GM12878 (cell line): ENCODE data around the gene CCDC137. TPM values are rescaled to one million over a fixed set of nuclear protein-coding genes. Genes with fewer than 3 reads are reported as not detected.
A peak's percentile ranks its signal among the peaks of the same experiment; 100 is the strongest.

Source experiments
- BMI1 ChIP-seq: fragments of 450-650 bp; IDR thresholded peaks from 2 replicates; pipeline ENCODE4 v1.6.1; 2016; ENCODE audit warnings: mild to moderate bottlenecking, moderate library complexity, borderline replicate concordance
- CBX3 ChIP-seq: fragments of 200-600 bp; sonication (generic); IDR thresholded peaks from 2 replicates; pipeline ENCODE4 v1.6.1; 2016; ENCODE audit warnings: low read depth, borderline replicate concordance
- HDGF ChIP-seq: fragments of 450-650 bp; IDR thresholded peaks from 2 replicates; pipeline ENCODE4 v1.6.1; 2016; ENCODE audit warnings: antibody characterized with exemption
- IKZF1 ChIP-seq: fragments of 450-650 bp; conservative IDR thresholded peaks from 2 replicates; pipeline ENCODE4 v1.6.1; 2017; ENCODE audit warnings: antibody characterized with exemption, mild to moderate bottlenecking
- KDM1A ChIP-seq: fragments of 200-600 bp; sonication (generic); IDR thresholded peaks from 2 replicates; pipeline ENCODE4 v1.6.1; 2016; ENCODE audit warnings: borderline replicate concordance
- KLF5 ChIP-seq: fragments of 450-650 bp; IDR thresholded peaks from 2 replicates; pipeline ENCODE4 v1.6.1; 2014; ENCODE audit warnings: mild to moderate bottlenecking; ENCODE audit not compliant: partially characterized antibody
- MTA3 ChIP-seq: IDR thresholded peaks from 2 replicates; pipeline ENCODE4 v1.6.1; 2012; ENCODE audit warnings: low read length, inconsistent platforms, borderline replicate concordance
- NR2C1 ChIP-seq: fragments of 450-650 bp; IDR thresholded peaks from 2 replicates; pipeline ENCODE4 v1.6.1; 2017; ENCODE audit warnings: antibody characterized with exemption, mild to moderate bottlenecking, moderate library complexity
- PAX8 ChIP-seq: fragments of 450-650 bp; IDR thresholded peaks from 2 replicates; pipeline ENCODE4 v1.6.1; 2017; ENCODE audit warnings: mild to moderate bottlenecking, moderate library complexity
- TCF12 ChIP-seq: IDR thresholded peaks from 2 replicates; pipeline ENCODE4 v1.6.1; 2011; ENCODE audit warnings: low read depth, mild to moderate bottlenecking, low read length
- YY1 ChIP-seq: IDR thresholded peaks from 2 replicates; pipeline ENCODE4 v1.6.1; 2011; ENCODE audit warnings: low read depth, mild to moderate bottlenecking, low read length
- ZBTB11 ChIP-seq: fragments of 450-650 bp; formaldehyde crosslinking; IDR thresholded peaks from 2 replicates; pipeline ENCODE4 v1.5.0; 2022; ENCODE audit warnings: mild to moderate bottlenecking, missing genetic modification characterization
- ZSCAN29 ChIP-seq: fragments of 450-650 bp; IDR thresholded peaks from 2 replicates; pipeline ENCODE4 v1.6.1; 2017; ENCODE audit warnings: mild to moderate bottlenecking, moderate library complexity
- polyA plus RNA-seq, 11 experiments: library from polyadenylated mRNA; depleted of rRNA in 4 of 11; unstranded in 6 of 11; stranded (reverse) in 5 of 11; fragments of >200 nt; fragmentation: Nextera tagmentation in 4 of 11; fragmentation: Illumina TruSeq in 1 of 11; extraction: Ambion mirVana in 4 of 11; extraction: Trizol in 1 of 11; gene quantifications; 1 replicate in 1 of 11; 2 replicates in 10 of 11; pipeline versions ENCODE4 v1.2.1 to v1.2.3, GENCODE V29; 2011 to 2016; ENCODE audit warnings: inconsistent platforms in 2 of 11, missing spikeins in 2 of 11, low read depth in 1 of 11
- total RNA-seq, 4 experiments: library from RNA; depleted of rRNA in 3 of 4; stranded (reverse); fragments of >200 nt in 3 of 4; fragmentation: Illumina TruSeq in 1 of 4; extraction: Trizol in 1 of 4; gene quantifications; 2 replicates each; pipeline versions ENCODE4 v1.2.1 to v1.2.3, GENCODE V29; 2013 to 2021
- TF ChIP-seq, protein P1 (sequence below): IDR thresholded peaks from 2 replicates; pipeline ENCODE4 v1.6.1; 2012; ENCODE audit warnings: low read depth, low read length, improper control_type of control experiment
- TF ChIP-seq, protein P2 (sequence below): fragments of 450-650 bp; IDR thresholded peaks from 2 replicates; pipeline ENCODE4 v1.6.1; 2016; ENCODE audit warnings: mild to moderate bottlenecking
- TF ChIP-seq, protein P3 (sequence below): fragments of 450-650 bp; IDR thresholded peaks from 2 replicates; pipeline ENCODE4 v1.6.1; 2017; ENCODE audit warnings: mild to moderate bottlenecking, moderate library complexity
- TF ChIP-seq, protein P4 (sequence below): IDR thresholded peaks from 2 replicates; pipeline ENCODE4 v1.6.1; 2012; ENCODE audit warnings: low read depth, low read length, improper control_type of control experiment

Gene CCDC137
- total and polyA plus RNA-seq, 10 of the 15 experiments (the other 5 are each of a cell fraction or from before 2014, with no cell fraction given), result 2.2 to 45.4 (median 22.1) TPM

- TF ChIP-seq, protein P1, sequence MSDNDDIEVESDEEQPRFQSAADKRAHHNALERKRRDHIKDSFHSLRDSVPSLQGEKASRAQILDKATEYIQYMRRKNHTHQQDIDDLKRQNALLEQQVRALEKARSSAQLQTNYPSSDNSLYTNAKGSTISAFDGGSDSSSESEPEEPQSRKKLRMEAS, result peak; percentile 63; the same call in 1 of the 2 replicates
- no peak for TF ChIP-seq KDM1A
- no peak for TF ChIP-seq PAX8
- TF ChIP-seq NR2C1, result no peak
- no peak for TF ChIP-seq CBX3
- TF ChIP-seq MTA3, result no peak
- TF ChIP-seq, protein P2, sequence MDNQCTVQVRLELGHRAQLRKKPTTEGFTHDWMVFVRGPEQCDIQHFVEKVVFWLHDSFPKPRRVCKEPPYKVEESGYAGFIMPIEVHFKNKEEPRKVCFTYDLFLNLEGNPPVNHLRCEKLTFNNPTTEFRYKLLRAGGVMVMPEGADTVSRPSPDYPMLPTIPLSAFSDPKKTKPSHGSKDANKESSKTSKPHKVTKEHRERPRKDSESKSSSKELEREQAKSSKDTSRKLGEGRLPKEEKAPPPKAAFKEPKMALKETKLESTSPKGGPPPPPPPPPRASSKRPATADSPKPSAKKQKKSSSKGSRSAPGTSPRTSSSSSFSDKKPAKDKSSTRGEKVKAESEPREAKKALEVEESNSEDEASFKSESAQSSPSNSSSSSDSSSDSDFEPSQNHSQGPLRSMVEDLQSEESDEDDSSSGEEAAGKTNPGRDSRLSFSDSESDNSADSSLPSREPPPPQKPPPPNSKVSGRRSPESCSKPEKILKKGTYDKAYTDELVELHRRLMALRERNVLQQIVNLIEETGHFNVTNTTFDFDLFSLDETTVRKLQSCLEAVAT, result peak; percentile 41; the same call in 1 of the 2 replicates
- no peak for TF ChIP-seq BMI1
- TF ChIP-seq, protein P3, sequence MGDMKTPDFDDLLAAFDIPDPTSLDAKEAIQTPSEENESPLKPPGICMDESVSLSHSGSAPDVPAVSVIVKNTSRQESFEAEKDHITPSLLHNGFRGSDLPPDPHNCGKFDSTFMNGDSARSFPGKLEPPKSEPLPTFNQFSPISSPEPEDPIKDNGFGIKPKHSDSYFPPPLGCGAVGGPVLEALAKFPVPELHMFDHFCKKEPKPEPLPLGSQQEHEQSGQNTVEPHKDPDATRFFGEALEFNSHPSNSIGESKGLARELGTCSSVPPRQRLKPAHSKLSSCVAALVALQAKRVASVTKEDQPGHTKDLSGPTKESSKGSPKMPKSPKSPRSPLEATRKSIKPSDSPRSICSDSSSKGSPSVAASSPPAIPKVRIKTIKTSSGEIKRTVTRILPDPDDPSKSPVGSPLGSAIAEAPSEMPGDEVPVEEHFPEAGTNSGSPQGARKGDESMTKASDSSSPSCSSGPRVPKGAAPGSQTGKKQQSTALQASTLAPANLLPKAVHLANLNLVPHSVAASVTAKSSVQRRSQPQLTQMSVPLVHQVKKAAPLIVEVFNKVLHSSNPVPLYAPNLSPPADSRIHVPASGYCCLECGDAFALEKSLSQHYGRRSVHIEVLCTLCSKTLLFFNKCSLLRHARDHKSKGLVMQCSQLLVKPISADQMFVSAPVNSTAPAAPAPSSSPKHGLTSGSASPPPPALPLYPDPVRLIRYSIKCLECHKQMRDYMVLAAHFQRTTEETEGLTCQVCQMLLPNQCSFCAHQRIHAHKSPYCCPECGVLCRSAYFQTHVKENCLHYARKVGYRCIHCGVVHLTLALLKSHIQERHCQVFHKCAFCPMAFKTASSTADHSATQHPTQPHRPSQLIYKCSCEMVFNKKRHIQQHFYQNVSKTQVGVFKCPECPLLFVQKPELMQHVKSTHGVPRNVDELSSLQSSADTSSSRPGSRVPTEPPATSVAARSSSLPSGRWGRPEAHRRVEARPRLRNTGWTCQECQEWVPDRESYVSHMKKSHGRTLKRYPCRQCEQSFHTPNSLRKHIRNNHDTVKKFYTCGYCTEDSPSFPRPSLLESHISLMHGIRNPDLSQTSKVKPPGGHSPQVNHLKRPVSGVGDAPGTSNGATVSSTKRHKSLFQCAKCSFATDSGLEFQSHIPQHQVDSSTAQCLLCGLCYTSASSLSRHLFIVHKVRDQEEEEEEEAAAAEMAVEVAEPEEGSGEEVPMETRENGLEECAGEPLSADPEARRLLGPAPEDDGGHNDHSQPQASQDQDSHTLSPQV, result no peak
- TF ChIP-seq, protein P4, sequence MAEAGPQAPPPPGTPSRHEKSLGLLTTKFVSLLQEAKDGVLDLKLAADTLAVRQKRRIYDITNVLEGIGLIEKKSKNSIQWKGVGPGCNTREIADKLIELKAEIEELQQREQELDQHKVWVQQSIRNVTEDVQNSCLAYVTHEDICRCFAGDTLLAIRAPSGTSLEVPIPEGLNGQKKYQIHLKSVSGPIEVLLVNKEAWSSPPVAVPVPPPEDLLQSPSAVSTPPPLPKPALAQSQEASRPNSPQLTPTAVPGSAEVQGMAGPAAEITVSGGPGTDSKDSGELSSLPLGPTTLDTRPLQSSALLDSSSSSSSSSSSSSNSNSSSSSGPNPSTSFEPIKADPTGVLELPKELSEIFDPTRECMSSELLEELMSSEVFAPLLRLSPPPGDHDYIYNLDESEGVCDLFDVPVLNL, result no peak
- no peak for TF ChIP-seq HDGF
- peak; percentile 85 for TF ChIP-seq IKZF1
- peak; percentile 52 for TF ChIP-seq YY1
- TF ChIP-seq ZSCAN29, result no peak
- 0 out of 2 replicates have a peak, but pooled peaks have one; percentile 4 for TF ChIP-seq TCF12
- TF ChIP-seq ZBTB11, result no peak
- TF ChIP-seq KLF5, result no peak
These were observed 17.3 kb downstream of the CCDC137 start, which contains the start of the genes ARL16 and HGS (continued) for GRCh38 chr17:81683584-81684441.
